ENCODE results near the gene RFPL4AL1.
"Not testable (repeated sequence)": the region's sequence is repeated elsewhere in the genome, so short reads cannot be mapped to it uniquely, and the experiment has no call there.

Gene RFPL4AL1

DNA sequence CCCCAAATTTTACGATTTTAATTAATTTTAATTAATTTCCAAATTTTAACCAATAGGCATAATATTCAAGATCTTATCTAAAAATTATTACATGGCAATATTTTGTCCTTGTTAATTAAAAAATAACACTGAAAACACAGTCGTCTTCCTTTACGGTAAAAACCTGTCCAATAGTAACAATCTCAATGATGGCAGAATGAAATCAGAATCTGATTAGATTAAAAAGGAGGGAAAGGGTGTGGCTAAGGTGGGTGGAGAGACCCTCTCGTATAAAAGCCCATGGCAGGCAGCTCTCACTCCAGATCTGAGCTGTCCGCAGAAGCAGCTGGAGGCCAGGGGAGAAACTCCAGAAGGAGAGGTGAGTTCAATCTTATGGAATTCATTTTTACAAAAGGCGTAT is at the start of gene RFPL4AL1:
TSS of gene RFPL4AL1 (plus strand) at position 301 of the 400 bp plus-strand sequence. CDS start 2,687 bp downstream, outside the sequence.
- H3K9me3 ChIP-seq (ENCODE audit: control insufficient read depth, insufficient read depth, low read length): not testable (repeated sequence)

DNA sequence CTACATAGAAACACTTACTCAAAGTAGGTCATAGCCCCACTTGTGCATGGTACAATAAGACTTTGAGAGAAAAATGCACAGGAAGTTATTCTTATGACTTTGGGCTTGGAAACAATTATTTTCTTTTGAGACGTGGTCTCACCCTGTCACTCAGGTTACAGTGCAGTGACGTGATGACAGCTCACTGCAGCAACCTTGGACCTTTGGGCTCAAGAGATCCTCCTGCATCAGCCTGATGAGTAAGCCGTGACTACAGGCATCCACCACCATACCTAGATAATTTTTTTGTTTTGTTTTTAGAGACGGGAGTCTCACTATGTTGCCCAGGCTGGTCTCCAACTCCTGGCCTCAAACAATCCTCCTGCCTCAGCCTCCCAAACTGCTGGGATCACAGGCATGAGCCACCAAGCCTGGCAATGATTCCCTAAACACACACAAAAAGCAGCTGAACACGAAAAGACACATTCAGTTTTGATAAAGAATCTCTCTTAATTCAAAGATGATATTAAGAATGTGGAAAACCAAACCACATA is 48.6 kb upstream of the RFPL4AL1 start:
- H3F3A ChIP-seq (ENCODE audit: control insufficient read depth, insufficient read depth): no peaks in the 10 kb centered on the region
- H3K36me3 ChIP-seq (ENCODE audit: control insufficient read depth, low read length): no peaks in the 10 kb centered on the region
- H4K20me1 ChIP-seq (ENCODE audit: control insufficient read depth, insufficient read depth, low read depth, low read length): no peaks in the 10 kb centered on the region
- no peak overlapping the region for H3K27ac ChIP-seq (ENCODE audit: low read depth, low read length)
- TF ChIP-seq, protein P1, sequence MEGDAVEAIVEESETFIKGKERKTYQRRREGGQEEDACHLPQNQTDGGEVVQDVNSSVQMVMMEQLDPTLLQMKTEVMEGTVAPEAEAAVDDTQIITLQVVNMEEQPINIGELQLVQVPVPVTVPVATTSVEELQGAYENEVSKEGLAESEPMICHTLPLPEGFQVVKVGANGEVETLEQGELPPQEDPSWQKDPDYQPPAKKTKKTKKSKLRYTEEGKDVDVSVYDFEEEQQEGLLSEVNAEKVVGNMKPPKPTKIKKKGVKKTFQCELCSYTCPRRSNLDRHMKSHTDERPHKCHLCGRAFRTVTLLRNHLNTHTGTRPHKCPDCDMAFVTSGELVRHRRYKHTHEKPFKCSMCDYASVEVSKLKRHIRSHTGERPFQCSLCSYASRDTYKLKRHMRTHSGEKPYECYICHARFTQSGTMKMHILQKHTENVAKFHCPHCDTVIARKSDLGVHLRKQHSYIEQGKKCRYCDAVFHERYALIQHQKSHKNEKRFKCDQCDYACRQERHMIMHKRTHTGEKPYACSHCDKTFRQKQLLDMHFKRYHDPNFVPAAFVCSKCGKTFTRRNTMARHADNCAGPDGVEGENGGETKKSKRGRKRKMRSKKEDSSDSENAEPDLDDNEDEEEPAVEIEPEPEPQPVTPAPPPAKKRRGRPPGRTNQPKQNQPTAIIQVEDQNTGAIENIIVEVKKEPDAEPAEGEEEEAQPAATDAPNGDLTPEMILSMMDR (IDR thresholded peaks at IDR 0.05; ENCODE audit: low read depth, low read length, poor library complexity, severe bottlenecking): no peak
- TF ChIP-seq EZH2phosphoT487 (IDR thresholded peaks at IDR 0.05; ENCODE audit: borderline replicate concordance, low read length): no peak
- H3K4me2 ChIP-seq (ENCODE audit: low read length): no peak overlapping the region
- peaks cover 7% of the 10 kb centered on the region for H3K9me3 ChIP-seq (ENCODE audit: control insufficient read depth, insufficient read depth, low read length)
- no peak overlapping the region for H3K4me3 ChIP-seq (ENCODE audit: low read length)
- no peaks in the 10 kb centered on the region for H3K27me3 ChIP-seq (ENCODE audit: control insufficient read depth, low read length)
- H3K79me2 ChIP-seq (ENCODE audit: control insufficient read depth, low read length): no peaks in the 10 kb centered on the region
- no peaks in the 10 kb centered on the region for H3K4me1 ChIP-seq (ENCODE audit: control insufficient read depth, low read length)
- no peaks in the 10 kb centered on the region for H3K9me2 ChIP-seq (replicated peaks; ENCODE audit: control insufficient read depth, low read length)

More for the DNA sequence above, at the start of gene RFPL4AL1:
- H3K4me3 ChIP-seq (ENCODE audit: low read length); H3K36me3 ChIP-seq (ENCODE audit: control insufficient read depth, low read length); H4K20me1 ChIP-seq (ENCODE audit: control insufficient read depth, insufficient read depth, low read depth, low read length); H3K9me2 ChIP-seq (replicated peaks; ENCODE audit: control insufficient read depth, low read length); H3K27me3 ChIP-seq (ENCODE audit: control insufficient read depth, low read length); H3K4me1 ChIP-seq (ENCODE audit: control insufficient read depth, low read length); H3F3A ChIP-seq (ENCODE audit: control insufficient read depth, insufficient read depth); H3K79me2 ChIP-seq (ENCODE audit: control insufficient read depth, low read length); H3K4me2 ChIP-seq (ENCODE audit: low read length); H3K27ac ChIP-seq (ENCODE audit: low read depth, low read length): not testable (repeated sequence)

DNA sequence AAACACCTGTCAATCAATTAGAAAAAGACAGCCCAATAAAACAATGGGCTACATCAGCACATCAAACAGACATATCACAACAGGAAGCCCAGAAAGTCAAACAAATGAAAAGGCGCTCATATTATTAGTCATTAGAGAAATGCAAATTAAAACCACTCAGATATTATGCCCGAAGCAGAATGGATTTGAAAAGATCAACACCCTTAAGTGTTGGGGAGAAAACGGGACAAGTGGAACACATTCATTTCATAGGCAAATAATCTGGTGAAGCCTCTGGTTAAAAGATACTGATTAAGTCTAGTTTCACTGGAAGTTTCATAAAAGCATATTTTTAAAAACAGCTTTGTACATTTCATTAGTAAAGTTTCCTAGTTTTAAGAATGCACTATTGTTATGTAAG is 48.1 kb upstream of the RFPL4AL1 start:
- Histone ChIP-seq H3K4me2 (ENCODE audit: low read length) (no peak overlapping the region), H3K9me3 (ENCODE audit: control insufficient read depth, insufficient read depth, low read length) (peaks cover 7% of the 10 kb centered on the region), H3K36me3 (ENCODE audit: control insufficient read depth, low read length) (no peaks in the 10 kb centered on the region), H3K27ac (ENCODE audit: low read depth, low read length) (no peak overlapping the region), H4K20me1 (ENCODE audit: control insufficient read depth, insufficient read depth, low read depth, low read length) (no peaks in the 10 kb centered on the region), H3K79me2 (ENCODE audit: control insufficient read depth, low read length) (no peaks in the 10 kb centered on the region), H3K27me3 (ENCODE audit: control insufficient read depth, low read length) (no peaks in the 10 kb centered on the region), H3K4me1 (ENCODE audit: control insufficient read depth, low read length) (no peaks in the 10 kb centered on the region), H3K4me3 (ENCODE audit: low read length) (no peak overlapping the region), H3F3A (ENCODE audit: control insufficient read depth, insufficient read depth) (no peaks in the 10 kb centered on the region), H3K9me2 (replicated peaks; ENCODE audit: control insufficient read depth, low read length) (no peaks in the 10 kb centered on the region)
- TF ChIP-seq, protein P1 (IDR thresholded peaks at IDR 0.05; ENCODE audit: low read depth, low read length, poor library complexity, severe bottlenecking): no peak
- no peak for TF ChIP-seq EZH2phosphoT487 (IDR thresholded peaks at IDR 0.05; ENCODE audit: borderline replicate concordance, low read length)

DNA sequence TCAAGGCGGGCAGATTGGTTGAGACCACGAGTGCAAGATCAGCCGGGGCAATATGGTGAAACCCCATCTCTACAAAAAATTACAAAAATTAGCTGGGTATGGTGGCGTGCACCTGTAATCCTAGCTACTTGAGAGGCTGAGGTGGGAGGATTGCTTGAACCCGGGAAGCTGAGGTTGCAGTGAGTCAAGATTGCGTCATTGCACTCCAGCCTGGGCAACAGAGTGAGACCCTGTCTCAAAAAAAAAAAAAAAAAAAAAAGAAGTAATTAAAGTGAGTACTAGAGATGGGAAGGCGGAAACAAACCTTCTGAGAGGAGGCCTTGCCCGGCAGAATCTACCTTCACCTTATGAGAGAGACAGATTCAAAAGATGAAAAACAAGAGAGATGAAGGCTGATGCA is 45.4 kb upstream of the RFPL4AL1 start:
- no peak overlapping the region for H3K4me2 ChIP-seq (ENCODE audit: low read length)
- H3K36me3 ChIP-seq (ENCODE audit: control insufficient read depth, low read length): no peaks in the 10 kb centered on the region
- H3K9me3 ChIP-seq (ENCODE audit: control insufficient read depth, insufficient read depth, low read length): peaks cover 7% of the 10 kb centered on the region
- H3K9me2 ChIP-seq (replicated peaks; ENCODE audit: control insufficient read depth, low read length): no peaks in the 10 kb centered on the region
- no peaks in the 10 kb centered on the region for H3K79me2 ChIP-seq (ENCODE audit: control insufficient read depth, low read length)
- no peak overlapping the region for H3K4me3 ChIP-seq (ENCODE audit: low read length)
- 0 out of 2 replicates have a peak, but pooled peaks cover 2% of the 10 kb centered on the region for H3K27me3 ChIP-seq (ENCODE audit: control insufficient read depth, low read length)
- no peaks in the 10 kb centered on the region for H3K4me1 ChIP-seq (ENCODE audit: control insufficient read depth, low read length)
- no peak for TF ChIP-seq EZH2phosphoT487 (IDR thresholded peaks at IDR 0.05; ENCODE audit: borderline replicate concordance, low read length)
- H3K27ac ChIP-seq (ENCODE audit: low read depth, low read length): no peak overlapping the region
- no peaks in the 10 kb centered on the region for H3F3A ChIP-seq (ENCODE audit: control insufficient read depth, insufficient read depth)
- H4K20me1 ChIP-seq (ENCODE audit: control insufficient read depth, insufficient read depth, low read depth, low read length): no peaks in the 10 kb centered on the region

DNA sequence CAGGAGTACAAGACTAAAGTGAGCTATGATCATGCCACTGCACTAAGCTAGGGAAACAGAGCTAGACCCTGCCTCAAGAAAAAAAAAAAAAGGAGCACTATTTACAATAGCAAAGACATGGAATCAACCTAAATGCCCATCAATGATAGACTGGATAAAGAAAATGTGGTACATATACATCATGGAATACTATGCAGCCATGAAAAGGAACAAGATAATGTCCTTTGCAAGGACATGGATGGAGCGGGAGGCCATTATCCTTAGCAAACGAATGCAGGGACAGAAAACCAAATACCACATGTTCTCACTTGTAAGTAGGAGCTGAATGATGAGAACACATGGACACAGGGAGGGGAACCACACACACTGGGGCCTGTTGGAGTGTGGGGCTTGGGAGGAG is 38.5 kb upstream of the RFPL4AL1 start:
- not testable (repeated sequence) for H4K20me1 ChIP-seq (ENCODE audit: control insufficient read depth, insufficient read depth, low read depth, low read length); H3K9me3 ChIP-seq (ENCODE audit: control insufficient read depth, insufficient read depth, low read length); H3K4me2 ChIP-seq (ENCODE audit: low read length); H3K4me3 ChIP-seq (ENCODE audit: low read length); H3K79me2 ChIP-seq (ENCODE audit: control insufficient read depth, low read length); H3K4me1 ChIP-seq (ENCODE audit: control insufficient read depth, low read length); H3K9me2 ChIP-seq (replicated peaks; ENCODE audit: control insufficient read depth, low read length); H3K27ac ChIP-seq (ENCODE audit: low read depth, low read length); H3F3A ChIP-seq (ENCODE audit: control insufficient read depth, insufficient read depth); H3K36me3 ChIP-seq (ENCODE audit: control insufficient read depth, low read length); H3K27me3 ChIP-seq (ENCODE audit: control insufficient read depth, low read length)

Data from DOHH2 (cell line).